Smooth muscle cell of the brain vasculature (primary cell): Measurements from ENCODE around the gene CCDC187.

Experiments
- DNase-seq: peaks from one replicate; pipeline ENCODE4 v3.0.0-alpha.2; 2012; ENCODE audit warnings: low read depth, low spot score

Gene CCDC187

DNA sequence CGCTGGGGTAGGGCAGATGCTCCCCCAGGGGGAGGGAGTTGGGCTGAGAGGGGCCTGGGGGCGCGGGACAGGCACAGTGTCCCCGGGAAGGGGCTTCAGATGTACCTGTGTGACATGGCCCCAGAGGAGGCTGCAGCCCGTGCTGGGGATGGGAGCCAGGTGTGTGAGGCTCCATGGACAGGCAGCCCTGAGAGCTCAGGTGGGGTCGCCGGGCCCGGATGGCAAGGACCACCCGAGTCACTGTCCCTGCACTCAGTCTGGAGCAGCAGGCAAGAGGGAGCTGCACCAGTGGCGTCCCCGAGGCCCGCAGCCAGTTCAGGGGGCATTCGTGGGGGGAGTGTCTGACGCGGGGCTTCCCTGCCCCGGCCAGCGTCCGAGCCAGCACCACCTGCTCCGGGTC lies 18.9 kb downstream of the CCDC187 start:
- DNase-seq = no peak

DNA sequence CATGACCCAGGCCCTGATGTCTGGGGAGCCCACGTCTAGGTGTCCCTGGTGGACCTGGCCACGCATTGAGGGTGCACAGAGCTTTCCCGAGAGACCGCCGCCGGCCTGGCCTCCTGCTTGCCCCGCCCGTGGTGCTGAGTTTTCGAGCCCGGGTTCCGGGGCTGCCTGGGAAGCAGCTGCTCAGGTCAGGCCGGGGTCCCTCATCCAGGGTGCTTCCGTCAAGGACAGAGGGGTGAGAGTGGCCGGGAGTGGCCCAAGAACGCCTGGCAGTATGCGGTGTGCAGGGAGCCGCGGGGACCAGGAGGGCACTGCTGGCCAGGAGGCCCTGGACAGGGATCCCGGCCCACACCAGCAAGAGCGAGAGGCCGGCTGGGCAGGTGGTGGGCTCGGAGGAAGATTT lies 19.6 kb downstream of the CCDC187 start:
- DNase-seq = no peak

DNA sequence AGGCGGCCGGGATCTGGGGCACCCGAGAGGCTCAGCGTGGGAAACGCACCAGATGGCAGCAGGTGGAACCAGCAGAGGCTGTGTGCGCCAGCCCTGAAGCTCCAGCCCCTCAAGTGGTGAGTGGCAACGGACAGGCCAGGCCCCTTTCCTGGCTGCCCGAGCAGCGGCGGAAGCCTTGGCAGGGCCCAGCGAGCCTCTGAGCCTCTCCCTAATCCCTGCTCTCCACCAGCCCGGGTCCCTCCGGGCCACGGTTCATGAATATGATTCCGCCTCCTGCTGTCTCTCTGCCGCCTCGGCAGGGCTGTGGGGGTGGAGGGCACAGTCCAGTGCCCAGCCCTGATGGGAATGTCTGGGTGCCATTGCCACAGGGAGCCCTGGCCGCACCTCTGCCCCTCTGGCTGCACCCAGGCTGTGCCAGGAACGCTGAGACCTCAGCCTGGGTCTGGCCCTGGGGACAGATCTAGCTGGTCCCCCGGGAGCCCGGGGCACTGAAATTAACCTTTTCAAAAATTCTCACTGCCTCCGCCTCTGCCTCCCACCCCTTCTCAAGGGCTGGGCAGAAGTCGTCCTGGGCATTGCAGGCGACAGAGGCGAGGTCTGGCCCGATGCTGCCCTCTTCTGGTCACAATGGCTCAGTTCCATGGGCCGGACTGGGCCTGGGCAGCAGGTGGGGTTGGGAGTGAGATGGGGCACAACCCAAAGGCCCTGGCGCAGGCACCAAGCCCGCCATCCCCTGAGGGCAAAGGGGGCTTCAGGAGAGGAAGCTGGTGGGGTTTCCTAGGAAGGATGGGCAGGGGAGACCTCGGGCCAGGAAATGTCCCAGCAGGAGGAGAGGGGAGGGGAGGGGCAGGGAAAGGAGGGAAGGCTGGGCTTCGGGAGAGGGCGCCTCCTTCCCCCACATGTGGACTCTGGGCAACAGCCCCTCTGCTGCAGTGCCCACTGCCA lies 20.3 kb downstream of the CCDC187 start:
- DNase-seq = peak; percentile 28

DNA sequence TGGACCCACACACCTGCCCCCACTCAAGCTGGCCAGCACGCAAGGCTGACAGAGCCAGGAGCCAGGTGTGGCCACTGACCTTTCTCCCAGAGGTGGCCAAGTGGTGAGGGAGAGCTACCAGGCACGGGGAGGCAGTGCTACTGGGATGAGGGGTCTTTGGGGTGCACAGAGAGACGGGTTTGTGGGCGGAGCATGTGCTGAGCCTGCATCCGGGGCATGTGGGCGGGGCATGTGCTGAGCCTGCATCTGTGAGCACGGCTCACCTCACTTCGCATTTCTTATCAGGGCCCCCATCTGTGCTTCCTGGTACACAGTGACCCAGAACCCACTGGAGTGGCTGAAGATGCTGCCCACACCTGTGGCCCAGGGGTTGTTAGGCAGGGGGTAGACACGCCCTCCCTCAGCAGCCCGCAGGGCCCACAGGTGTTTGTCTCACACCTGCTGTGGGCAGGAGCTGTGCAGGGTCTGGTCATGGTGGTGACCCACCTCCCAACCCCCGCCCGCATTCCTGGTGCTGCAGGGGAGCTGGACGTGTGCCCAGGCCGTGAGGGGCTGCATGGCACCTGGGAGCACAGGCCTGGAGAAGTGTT lies 21.5 kb downstream of the CCDC187 start:
- no peak for DNase-seq

DNA sequence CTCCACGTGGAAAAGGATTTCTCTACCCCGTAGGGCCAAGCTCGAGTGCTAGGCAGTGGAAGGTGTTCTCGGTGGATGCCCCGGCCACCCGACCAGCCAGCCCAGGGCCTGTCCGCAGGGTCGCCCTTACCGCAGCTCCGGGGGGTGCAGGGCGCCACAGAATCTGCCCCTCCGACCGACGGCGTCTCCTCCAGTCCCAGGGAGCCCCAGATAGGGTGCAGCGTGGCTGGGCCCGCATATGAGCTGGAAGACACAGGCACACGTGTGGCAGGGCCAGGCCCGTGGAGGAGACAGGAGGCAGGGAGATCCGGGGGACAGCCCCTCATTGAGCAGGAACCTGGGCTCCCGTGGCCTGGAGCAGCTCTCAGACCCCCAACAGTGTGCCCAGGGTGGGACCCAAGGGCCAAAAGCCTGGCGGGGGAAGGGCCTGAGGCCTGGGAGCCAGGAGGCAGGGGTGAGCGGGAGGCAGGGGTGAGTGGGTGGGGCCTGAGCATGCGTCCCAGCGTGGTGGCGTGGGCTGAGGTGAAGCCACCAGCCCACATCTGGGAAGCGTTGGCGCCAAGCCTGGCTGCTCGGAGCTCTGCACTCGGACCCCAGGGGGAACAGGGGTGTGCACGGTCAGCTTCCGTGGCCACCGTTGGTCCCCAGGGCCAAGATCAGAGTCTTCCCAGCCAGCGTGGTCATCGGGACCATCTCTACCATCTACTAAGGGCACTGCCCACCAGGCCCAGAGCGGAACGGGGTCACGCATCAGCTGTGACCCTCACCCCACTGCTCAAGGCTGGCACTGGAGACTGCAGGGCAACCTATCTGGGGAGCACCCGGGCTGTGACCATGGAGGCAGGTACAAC lies 22.2 kb downstream of the CCDC187 start:
- no peak for DNase-seq

DNA sequence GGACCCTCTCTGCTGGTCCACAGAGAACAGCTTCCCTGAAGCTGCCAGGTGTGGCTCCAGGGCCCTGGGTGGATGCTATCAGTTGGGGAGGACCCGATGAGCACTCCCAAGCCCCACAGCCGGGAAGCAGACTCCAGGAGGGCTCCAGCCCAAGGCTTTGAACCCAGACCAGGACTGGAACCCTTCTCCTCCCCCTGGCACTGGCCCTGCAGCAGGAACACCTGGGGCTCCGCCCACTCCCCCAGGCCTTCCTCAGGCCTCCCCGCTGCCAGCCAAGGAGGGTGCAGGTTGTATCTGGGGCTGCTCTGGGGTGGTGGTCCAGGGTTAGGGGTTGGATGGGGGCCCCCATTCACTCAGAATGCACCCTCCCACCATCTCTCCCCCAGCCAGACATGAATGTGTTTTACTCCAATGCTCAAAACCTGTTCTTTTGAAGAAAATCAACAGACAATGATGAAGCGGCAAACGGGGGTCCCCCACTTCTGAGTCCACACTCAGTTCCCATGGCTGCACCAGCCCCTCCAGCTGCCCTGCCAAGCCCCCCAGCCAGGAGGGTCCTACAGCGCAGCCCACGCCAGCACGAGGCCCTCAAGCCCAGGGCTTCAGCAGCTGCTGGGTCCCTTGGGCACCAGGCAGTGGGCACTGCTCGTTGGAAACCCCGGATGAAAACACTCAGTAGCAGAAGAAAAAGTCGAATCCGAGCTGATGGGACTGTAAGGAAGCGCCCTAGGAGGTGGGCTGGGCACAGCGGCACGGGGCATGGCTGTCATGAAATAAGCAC lies 23.2 kb downstream of the CCDC187 start:
- DNase-seq = no peak

DNA sequence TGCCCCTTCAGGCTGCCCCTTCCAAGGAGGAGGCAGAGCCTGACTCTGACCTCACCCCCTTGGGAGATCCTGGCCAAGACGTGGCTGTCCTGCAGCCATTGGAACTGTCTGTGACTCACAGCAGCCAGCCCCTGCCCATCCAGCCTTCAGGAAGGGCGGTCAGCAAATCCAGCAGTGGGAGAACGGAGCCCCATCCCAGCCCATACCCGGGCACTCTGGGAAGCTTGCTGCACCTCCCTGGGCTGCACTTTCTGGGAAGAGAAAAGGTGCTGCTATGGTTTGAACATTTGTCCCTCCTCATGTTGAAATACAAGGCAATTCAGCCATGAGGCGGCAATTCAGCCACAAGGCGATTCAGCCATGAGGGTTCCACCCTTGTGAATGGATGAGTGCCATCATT lies 24.4 kb downstream of the CCDC187 start:
- DNase-seq = no peak

DNA sequence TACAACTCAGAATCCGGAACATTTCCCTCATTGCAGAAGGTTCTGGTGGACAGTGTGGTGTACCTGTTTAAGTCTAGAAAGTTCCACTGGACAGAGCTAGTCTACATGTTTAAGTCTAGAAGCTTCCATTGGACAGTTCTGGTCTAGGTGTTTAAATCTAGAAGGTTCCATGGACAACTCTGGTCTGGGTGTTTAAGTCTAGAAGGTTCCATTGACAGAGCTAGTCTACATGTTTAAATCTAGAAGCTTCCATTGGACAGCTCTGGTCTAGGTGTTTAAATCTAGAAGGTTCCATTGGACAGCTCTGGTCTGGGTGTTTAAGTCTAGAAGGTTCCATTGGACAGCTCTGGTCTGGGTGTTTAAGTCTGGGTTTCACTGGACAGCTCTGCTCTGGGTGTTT lies 25.0 kb downstream of the CCDC187 start:
- no peak for DNase-seq

DNA sequence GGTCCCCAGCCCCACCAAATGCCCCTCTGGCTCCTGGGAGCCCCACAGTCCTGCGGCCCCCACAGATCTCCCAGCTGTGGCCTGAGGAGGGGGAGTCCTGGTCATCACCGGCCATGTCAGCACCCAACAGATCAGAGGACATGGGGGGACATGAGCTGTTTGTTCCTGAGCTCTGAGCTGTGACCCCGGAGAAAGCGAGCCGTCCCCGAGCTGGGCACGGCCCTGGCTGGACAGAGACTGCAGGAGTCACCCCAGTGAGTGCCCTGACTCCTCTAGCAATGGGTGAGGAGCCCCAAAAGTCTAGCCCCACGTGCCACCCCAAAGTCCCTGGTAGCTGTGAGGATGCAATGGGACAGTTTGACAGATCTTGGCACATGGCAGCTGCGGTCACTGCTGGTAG lies 25.7 kb downstream of the CCDC187 start:
- DNase-seq = no peak

DNA sequence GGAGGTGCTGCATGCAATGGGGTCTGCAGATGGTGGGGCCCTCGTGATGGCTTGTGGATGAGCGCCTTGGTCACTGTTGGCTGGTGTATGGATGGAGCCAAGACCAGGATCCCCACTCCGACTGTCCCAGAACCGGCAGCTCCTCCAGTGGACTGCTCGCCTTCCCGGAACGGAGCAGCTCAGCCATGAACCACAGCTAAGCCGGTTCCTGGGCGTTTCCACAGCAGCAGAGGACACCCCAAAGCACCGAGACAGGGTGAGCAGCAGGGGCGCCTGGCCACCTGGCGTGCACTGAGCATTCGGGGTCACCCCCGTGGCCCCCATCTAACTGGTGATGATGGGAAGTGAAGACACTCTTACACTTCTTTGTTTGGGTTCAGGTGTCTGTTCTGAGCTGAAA lies 26.1 kb downstream of the CCDC187 start:
- DNase-seq = no peak

DNA sequence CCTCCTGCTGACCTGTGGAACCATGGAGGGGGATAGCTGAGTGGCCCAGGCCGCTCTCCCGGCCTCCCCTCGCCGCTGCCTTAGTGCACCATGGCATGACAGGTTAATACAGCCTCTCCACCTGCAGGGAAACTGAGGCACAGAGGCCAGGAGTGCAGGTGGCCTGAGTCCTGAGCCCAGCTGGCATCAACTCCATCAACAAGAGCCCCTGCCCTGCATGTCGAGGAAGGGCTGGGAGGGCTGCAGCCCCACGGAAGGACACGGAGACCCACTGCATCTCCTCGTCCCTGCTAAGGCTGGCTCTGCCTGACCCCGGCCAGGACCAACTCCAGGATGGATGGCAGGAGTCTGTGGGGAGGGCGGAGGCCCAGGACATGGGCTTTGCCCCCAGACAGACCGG lies 27.2 kb downstream of the CCDC187 start:
- DNase-seq = no peak

DNA sequence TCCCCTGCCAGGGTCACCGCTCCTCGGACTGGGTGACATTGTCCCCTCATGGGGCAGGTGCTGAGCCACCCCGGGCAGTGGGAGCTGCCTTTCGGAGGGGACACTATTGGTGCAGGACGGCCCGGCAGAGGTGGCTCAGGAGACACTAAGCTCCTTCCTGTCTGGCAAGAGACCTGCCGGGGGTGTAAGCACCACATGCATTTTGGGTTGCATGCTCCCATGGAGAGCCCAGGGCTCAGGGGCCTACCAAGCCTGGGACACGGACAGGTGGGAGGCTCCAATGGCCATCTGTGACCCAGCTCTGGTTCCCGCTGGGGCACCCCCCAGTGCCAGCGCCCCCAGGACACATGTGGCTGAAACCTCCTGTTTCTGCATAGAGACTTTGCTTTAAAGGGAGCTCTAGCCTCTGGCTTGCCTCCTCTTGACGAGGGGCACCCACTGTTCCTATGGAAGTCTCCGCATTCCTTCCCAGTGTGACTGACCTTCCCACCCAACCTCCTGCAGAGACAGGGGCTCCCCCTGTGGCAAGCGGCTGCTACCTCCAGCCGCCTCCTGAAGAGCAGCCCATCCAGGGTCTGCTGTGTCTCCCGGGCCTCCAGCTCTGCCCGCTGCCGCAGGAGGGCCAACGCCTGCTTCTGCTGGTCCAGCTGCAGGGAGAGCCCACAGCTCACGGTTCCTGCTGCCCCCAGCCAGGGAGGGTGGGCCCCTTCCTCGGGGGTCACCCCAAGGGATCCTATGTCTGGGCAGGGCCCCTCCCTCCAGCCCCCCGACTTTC lies 28.1 kb downstream of the CCDC187 start:
- no peak for DNase-seq

DNA sequence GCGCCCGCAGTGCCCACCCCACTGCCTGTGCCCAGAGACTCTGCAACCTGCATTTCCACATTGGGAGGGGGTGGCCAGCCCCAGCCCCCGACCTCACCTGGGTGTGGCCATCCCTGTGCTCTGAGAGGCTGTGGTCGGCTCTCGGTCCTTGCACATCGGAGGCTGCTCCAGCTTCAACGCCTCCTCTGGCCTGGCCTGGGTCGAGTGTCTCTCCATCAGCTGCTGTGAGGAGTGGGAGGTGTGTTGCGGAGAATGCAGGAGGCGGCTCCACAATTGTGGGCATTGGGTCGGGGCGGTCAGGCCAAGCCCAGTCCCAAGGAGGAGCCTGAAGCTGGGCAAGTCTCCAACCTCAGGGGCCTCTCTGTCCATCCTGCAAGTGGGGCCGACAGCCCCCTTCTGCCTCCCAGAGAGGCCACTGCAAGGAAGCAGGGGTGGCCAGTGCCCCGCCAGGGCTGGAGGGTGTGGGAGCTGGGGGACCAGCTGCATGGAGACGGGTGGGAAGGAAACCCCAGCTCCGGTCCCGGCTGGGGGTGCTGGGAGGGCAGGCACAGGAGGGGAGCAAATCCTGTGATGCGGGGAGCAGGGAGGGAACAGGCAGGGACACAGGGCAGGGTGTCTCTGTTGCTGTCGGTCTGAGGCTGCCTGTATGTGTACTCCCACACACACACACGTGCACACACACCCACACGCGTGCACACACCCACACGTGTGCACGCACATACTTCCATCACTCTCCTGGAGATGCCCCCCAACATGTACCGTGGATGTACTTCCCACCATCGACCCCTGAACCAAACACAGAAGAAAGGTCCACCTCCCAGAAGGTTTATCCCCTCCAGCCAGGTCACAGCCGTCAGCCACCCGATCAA lies 28.9 kb downstream of the CCDC187 start:
- DNase-seq = no peak

DNA sequence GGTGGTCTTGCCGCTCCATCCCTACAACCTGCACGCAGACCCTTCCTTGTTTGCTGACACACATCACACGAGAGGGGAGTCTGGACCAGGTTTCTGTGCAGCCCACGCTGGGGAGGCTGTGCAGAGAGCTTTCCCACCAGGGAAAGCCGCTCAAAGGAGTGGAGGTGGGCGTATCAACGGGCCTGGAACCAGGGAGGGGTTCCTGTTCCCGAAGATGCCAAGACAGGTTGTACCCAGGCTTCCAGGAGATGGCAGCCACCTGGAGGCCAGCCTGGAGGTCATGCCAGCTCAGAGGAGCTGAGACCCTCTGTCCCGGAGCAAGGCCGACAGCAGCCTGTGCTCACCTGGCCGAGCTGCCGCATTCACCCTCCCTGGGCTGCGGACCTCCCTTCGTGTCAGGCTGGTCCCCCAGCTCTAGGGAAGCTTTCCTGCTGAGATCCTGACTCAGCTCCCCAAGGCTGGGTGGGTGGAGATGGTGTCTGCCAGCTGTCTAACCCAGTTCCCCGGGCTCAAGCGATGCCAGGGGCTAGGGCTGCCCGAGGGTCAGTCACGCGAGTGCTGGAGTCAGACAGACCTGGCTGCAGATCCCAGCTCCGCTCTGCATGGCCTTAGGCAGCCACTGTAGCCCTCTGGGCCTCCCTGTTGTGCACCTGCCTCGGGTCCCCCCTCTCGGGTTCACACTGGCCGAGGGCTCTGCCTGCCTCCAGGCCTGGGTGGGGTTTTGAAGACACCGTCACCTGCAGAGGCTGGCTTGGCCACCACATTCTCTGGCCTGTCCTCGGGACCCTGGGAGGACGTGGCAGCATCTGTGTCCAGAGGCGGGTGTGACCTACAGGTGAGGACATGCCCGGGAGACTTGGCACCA lies 29.7 kb downstream of the CCDC187 start:
- no peak for DNase-seq

DNA sequence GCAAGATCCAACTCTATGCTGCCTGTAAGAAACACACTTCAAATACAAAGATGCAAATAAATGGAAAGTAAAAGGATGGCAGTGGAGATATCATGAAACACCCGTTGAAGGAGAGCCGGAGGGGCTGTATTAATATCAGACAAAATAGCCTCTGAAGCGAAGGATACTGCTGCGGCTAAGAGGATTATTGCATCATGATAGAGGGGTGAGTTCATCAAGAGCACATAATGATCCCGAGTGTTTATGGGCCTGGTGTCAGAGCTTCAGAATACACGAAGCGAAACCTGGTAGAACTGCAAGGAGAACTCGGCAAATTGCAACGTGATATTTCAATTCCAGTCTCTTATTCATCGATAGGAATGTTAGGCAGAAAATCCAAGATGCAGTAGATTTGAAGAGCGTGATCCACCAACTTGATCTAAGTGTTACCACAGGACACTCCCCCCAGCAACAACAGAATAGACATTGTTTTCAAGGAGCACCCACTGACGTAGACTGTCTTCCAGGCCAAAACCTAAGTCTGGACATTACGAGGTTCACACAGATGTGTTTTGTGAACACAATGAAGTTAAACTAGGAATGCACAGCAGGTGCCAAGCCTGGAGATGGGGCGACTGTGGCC lies 30.5 kb downstream of the CCDC187 start:
- DNase-seq = no peak

DNA sequence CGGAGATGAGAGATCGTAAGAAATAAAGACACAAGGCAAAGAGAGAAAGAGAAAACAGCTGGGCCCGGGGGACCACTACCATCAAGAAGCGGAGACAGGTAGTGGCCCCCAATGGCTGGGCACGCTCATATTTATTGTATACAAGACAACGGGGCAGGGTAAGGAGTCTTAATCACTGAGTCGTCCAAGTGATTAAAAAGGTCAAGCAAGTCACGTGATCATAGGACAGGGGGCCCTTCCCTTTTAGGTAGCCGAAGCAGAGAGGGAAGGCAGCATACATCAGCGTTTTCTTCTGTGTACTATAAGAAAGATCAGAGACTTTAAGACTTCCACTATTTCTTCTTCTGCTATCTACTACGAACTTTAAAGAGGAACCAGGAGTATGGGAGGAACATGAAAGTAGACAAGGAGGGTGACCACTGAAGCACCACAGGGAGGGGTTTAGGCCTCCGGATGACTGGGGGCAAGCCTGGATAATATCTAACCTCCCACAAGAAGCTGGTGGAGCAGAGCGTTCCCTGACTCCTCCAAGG lies 33.7 kb downstream of the CCDC187 start:
- no peak for DNase-seq

DNA sequence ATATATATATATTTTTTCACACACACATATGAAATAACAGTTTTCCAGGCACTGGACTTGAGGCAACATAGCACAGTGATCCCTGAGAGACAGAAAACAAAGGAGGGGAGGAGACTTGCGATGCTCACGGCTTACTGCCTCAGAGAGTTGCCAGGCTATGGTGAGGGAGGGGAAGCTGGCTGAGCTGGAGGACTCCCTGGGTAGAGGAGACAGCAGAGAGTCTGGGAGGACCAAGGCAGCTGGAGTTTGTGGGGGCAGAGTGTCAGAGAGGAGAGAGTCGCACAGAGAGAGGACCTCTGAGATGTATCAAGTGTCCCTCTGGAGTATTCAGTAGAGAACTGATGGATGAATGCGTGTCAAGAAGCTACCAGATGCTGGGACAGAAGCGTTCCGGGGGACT lies 35.2 kb downstream of the CCDC187 start:
- no peak for DNase-seq

DNA sequence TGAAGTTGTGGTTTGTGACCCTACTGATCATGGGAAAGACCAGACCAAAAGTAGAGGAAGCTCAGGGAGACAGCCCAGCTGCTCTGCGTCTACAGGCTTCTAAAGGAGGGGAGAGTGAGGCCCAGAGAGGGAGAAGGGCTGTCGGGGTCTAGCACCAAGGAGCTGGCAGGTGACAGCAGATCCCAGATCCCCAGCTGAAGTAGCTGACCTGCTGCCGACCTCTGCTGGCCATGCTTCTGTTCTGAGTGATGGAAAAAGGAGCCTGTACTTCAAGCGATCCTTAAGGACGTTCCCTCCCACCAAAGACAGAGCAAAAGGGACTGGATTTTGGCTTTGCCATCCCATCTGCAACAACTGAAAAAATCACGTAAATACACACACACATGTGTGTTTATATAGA lies 35.6 kb downstream of the CCDC187 start:
- DNase-seq = no peak
